B cell (primary cell): ENCODE data around the gene NCAPG2. TPM values are rescaled to one million over a fixed set of nuclear protein-coding genes. Genes with fewer than 3 reads are reported as not detected.

Source experiments
- ATAC-seq: fragments of 200-7000 bp; cut with Tn5 transposase; one replicate; pipeline ENCODE4 v1.10.0; 2021; ENCODE audit warnings: low read depth, mild to moderate bottlenecking, moderate number of reproducible peaks, moderate library complexity
- CTCF ChIA-PET: fragments of 350-600 bp; sonication (Branson Sonifier 250); formaldehyde crosslinking; loops from one replicate; lab custom pipeline; 2021; ENCODE audit warnings: antibody characterized with exemption, inconsistent platforms; lab: Charles Lee
- POLR2A ChIA-PET: fragments of 350-600 bp; sonication (Branson Sonifier 250); formaldehyde crosslinking; loops from one replicate; lab custom pipeline; 2021; ENCODE audit warnings: antibody characterized with exemption; lab: Charles Lee
- DNase-seq: peaks from one replicate; pipeline ENCODE4 v3.0.0; 2013
- H2AFZ ChIP-seq: 2 replicates; pipeline ENCODE4 v1.6.1; 2012; ENCODE audit warnings: mild to moderate bottlenecking, low read depth, low read length; ENCODE audit not compliant: insufficient read depth, poor library complexity, severe bottlenecking
- H3K27ac ChIP-seq, 2 donors: 1 replicate in 1 of 2; 2 replicates in 1 of 2; pipeline ENCODE4 v1.5.1; 2012 to 2013; ENCODE audit warnings: low read length in 2 of 2, mild to moderate bottlenecking in 2 of 2, moderate library complexity in 1 of 2
- H3K27me3 ChIP-seq, 4 experiments: fragments of 200-600 bp in 1 of 4; sonication (generic) in 1 of 4; replicated peaks in 1 of 4; 1 replicate in 2 of 4; 2 replicates in 2 of 4; pipeline versions ENCODE4 v1.6.1 to v1.7.0; 2013 to 2016; ENCODE audit warnings: low read length in 3 of 4, mild to moderate bottlenecking in 2 of 4, mixed read lengths in 1 of 4, moderate library complexity in 1 of 4; ENCODE audit not compliant: insufficient read depth in 4 of 4, control insufficient read depth in 3 of 4; ENCODE audit errors: control extremely low read depth in 1 of 4
- H3K36me3 ChIP-seq, 2 experiments: replicated peaks in 1 of 2; 1 replicate in 1 of 2; 2 replicates in 1 of 2; pipeline versions ENCODE4 v1.6.1 to v1.7.1; 2013; ENCODE audit warnings: low read length in 1 of 2; ENCODE audit not compliant: insufficient read depth in 2 of 2, control insufficient read depth in 1 of 2; ENCODE audit errors: control extremely low read depth in 1 of 2, extremely low read depth in 1 of 2
- H3K4me1 ChIP-seq, 2 donors: fragments of 200-600 bp in 1 of 2; sonication (generic) in 1 of 2; 1 replicate in 1 of 2; 2 replicates in 1 of 2; pipeline versions ENCODE4 v1.5.1 to v1.6.1; 2013 to 2017; ENCODE audit warnings: low read length in 2 of 2; ENCODE audit not compliant: control insufficient read depth in 2 of 2, insufficient read depth in 2 of 2
- H3K4me2 ChIP-seq: replicated peaks from 2 replicates; pipeline ENCODE3; 2012; ENCODE audit warnings: mild to moderate bottlenecking, low read depth, low read length; ENCODE audit not compliant: poor library complexity, severe bottlenecking
- H3K4me3 ChIP-seq, 5 experiments: fragments of 200-600 bp in 1 of 5; sonication (generic) in 1 of 5; 1 replicate in 3 of 5; 2 replicates in 2 of 5; pipeline versions ENCODE4 v1.5.1 to v1.7.0; 2011 to 2016; ENCODE audit warnings: low read length in 4 of 5, mild to moderate bottlenecking in 4 of 5, low read depth in 2 of 5, control low read depth in 1 of 5, moderate library complexity in 1 of 5; ENCODE audit not compliant: insufficient read depth in 1 of 5; ENCODE audit errors: control extremely low read depth in 1 of 5, extremely low read depth in 1 of 5
- H3K79me2 ChIP-seq: fragments of 200-600 bp; sonication (generic); one replicate; pipeline ENCODE4 v1.6.0; 2016; ENCODE audit warnings: low read length; ENCODE audit not compliant: control insufficient read depth, insufficient read depth
- H3K9ac ChIP-seq: fragments of 200-600 bp; sonication (generic); 2 replicates; pipeline ENCODE4 v1.6.1; 2017; ENCODE audit warnings: mild to moderate bottlenecking, low read length, moderate library complexity
- H3K9me3 ChIP-seq, 3 donors: one replicate each; pipeline versions ENCODE4 v1.6.1 to v1.7.1; 2013; ENCODE audit warnings: low read length in 2 of 3; ENCODE audit not compliant: control insufficient read depth in 2 of 3, insufficient read depth in 1 of 3; ENCODE audit errors: control extremely low read depth in 1 of 3
- H4K20me1 ChIP-seq: 2 replicates; pipeline ENCODE4 v1.6.0; 2012; ENCODE audit warnings: mild to moderate bottlenecking, low read length; ENCODE audit not compliant: insufficient read depth, control insufficient read depth, poor library complexity, severe bottlenecking
- H3K27ac Mint-ChIP-seq: one replicate; pipeline ENCODE4 v1.8.0; 2021; ENCODE audit warnings: mixed read lengths
- H3K27me3 Mint-ChIP-seq: one replicate; pipeline ENCODE4 v1.8.0; 2021; ENCODE audit warnings: mixed read lengths
- H3K4me1 Mint-ChIP-seq: one replicate; pipeline ENCODE4 v1.8.0; 2021; ENCODE audit warnings: mixed read lengths
- H3K4me3 Mint-ChIP-seq: one replicate; pipeline ENCODE4 v1.8.0; 2021; ENCODE audit warnings: mixed read lengths
- H3K9me3 Mint-ChIP-seq: one replicate; pipeline ENCODE4 v1.8.0; 2022; ENCODE audit warnings: mixed read lengths; ENCODE audit not compliant: insufficient read depth
- CTCF ChIP-seq: fragments of 200-600 bp; IDR thresholded peaks from one replicate; pipeline ENCODE4 v1.8.0; 2022; ENCODE audit warnings: antibody characterized with exemption, mild to moderate bottlenecking
- EZH2 ChIP-seq: IDR thresholded peaks from 2 replicates; pipeline ENCODE4 v1.6.1; 2012; ENCODE audit warnings: borderline replicate concordance, low read depth, mild to moderate bottlenecking, moderate library complexity, low read length; ENCODE audit not compliant: insufficient read depth, poor library complexity, severe bottlenecking
- WGBS: methylation state at CpG from one replicate; pipeline ENCODE4 v1.1.5; 2013; ENCODE audit warnings: missing lambda C conversion rate; ENCODE audit not compliant: insufficient coverage; 5-methylcytosine and 5-hydroxymethylcytosine counted together
- intact Hi-C: fragments of 100-400 bp; cut with micrococcal nuclease; formaldehyde crosslinking; loops from one replicate; pipeline ENCODE4 v1.10.0; 2022
- polyA minus RNA-seq: library from RNA; depleted of rRNA, polyadenylated mRNA; stranded (reverse); fragments of >200 nt; gene quantifications from 2 replicates; pipeline ENCODE4 v1.2.3, GENCODE V29; 2012
- polyA plus RNA-seq: library from polyadenylated mRNA; depleted of rRNA; stranded (reverse); fragments of >200 nt; gene quantifications from 2 replicates; pipeline ENCODE4 v1.2.3, GENCODE V29; 2012
- total RNA-seq, 2 donors: library from RNA; stranded (reverse); fragments of 120-200 nt in 1 of 2; gene quantifications; 1 replicate in 1 of 2; 2 replicates in 1 of 2; pipeline versions ENCODE4 v1.2.3 to v1.2.4, GENCODE V29; 2013 to 2022

The NCAPG2 gene
- total RNA-seq (9.8 and 11.4 TPM in 2 replicates), polyA plus RNA-seq (2.9 and 3.9 TPM in 2 replicates), polyA minus RNA-seq (3.9 and 5.1 TPM in 2 replicates)
- 5.0 TPM for total RNA-seq (2013)

GRCh38 chr7:158704524-158705233 is at the start of gene NCAPG2:
TSS of gene NCAPG2 (minus strand) at chr7:158704804. CDS start at chr7:158701899, 2,905 bp downstream.
- intact Hi-C loops, result loop anchor here (1.0 to 10.0 kb wide), 3 partner anchors 125 to 1810 kb away; partner anchors contain the start of genes DYNC2I1, ESYT2 and LMBR1
- TF ChIP-seq EZH2 (no peak), CTCF (peak; percentile 28)
- H3K27ac Mint-ChIP-seq, result peak within 1 kb of the TSS; percentile 94
- Histone ChIP-seq H3K27me3 (no peaks in the 10 kb centered on the region), H4K20me1 (no peaks in the 10 kb centered on the region), H2AFZ (peak within 1 kb of the TSS; percentile 95), H3K4me3 (peak within 1 kb of the TSS; percentile 24 to 88 (median 81)), H3K4me1 (peaks cover 6 to 12% of the 10 kb centered on the region in 2 donors), H3K4me2 (peak within 1 kb of the TSS; percentile 94), H3K36me3 (no peaks in the 10 kb centered on the region), H3K27ac (peak within 1 kb of the TSS; percentile 36 to 85), H3K79me2 (peaks cover 13% of the 10 kb centered on the region), H3K9ac (peak within 1 kb of the TSS; percentile 92), H3K9me3 (peaks cover 0 to 12% (median 5%) of the 10 kb centered on the region in 3 donors)
- H3K4me3 Mint-ChIP-seq, result peak within 1 kb of the TSS; percentile 92
- H3K4me1 Mint-ChIP-seq, result peaks cover 16% of the 10 kb centered on the region
- H3K9me3 Mint-ChIP-seq, result no peaks in the 10 kb centered on the region
- H3K27me3 Mint-ChIP-seq, result no peaks in the 10 kb centered on the region
- CTCF ChIA-PET, result interaction anchor here (1.1 to 2.0 kb wide), 5 partner anchors 9 to 272 kb away, joined by 3 to 8 read pairs (median 6); partner anchors contain the start of gene ESYT2
- POLR2A ChIA-PET, result interaction anchor here (0.6 to 1.4 kb wide), 5 partner anchors 122 to 1366 kb away, joined by 3 to 18 read pairs (median 4); partner anchors contain the start of gene ESYT2
- DNase-seq, result peak; percentile 98
- peak; percentile 97 for ATAC-seq
- WGBS, result under 1% methylated on average over 78 of the region's 78 CpGs

GRCh38 chr7:158753900-158754299 is 49.3 kb upstream of the NCAPG2 start:
- H3K27me3 ChIP-seq, result no peaks in the 10 kb centered on the region
- no peaks in the 10 kb centered on the region for H3K27me3 Mint-ChIP-seq
- H3K79me2 ChIP-seq, result no peaks in the 10 kb centered on the region
- DNase-seq (no peak), ATAC-seq (no peak)
- H3K9me3 Mint-ChIP-seq, result no peaks in the 10 kb centered on the region
- H3K27ac ChIP-seq, result no peak overlapping the region
- no peak overlapping the region for H3K9ac ChIP-seq
- H3K36me3 ChIP-seq, result peaks cover 0 to 23% of the 10 kb centered on the region in 2 experiments
- TF ChIP-seq CTCF, result no peak
- TF ChIP-seq EZH2, result no peak
- no peaks in the 10 kb centered on the region for H3K4me1 ChIP-seq
- H3K27ac Mint-ChIP-seq, result no peak overlapping the region
- no peaks in the 10 kb centered on the region for H4K20me1 ChIP-seq
- no peak overlapping the region for H2AFZ ChIP-seq
- 93% methylated on average over 3 of the region's 5 CpGs for WGBS
- intact Hi-C loops, result no loop called here
- H3K4me1 Mint-ChIP-seq, result no peaks in the 10 kb centered on the region
- no peak overlapping the region for H3K4me2 ChIP-seq
- POLR2A ChIA-PET, result no interaction called here
- CTCF ChIA-PET, result no interaction called here
- H3K9me3 ChIP-seq, result no peaks in the 10 kb centered on the region
- H3K4me3 ChIP-seq, result no peak overlapping the region
- H3K4me3 Mint-ChIP-seq, result no peak overlapping the region
